Neutrophil (primary cell): ENCODE data around the gene CLEC9A.
A peak's percentile ranks its signal among the peaks of the same experiment; 100 is the strongest.

ENCODE experiments used
- H3K27ac ChIP-seq: fragments of 200-600 bp; sonication (generic); 2 replicates; pipeline ENCODE4 v1.5.1; 2016; ENCODE audit warnings: mild to moderate bottlenecking, moderate library complexity
- H3K27me3 ChIP-seq: fragments of 200-600 bp; sonication (generic); 2 replicates; pipeline ENCODE4 v1.6.0; 2016; ENCODE audit warnings: mild to moderate bottlenecking
- H3K36me3 ChIP-seq: fragments of 200-600 bp; sonication (generic); 2 replicates; pipeline ENCODE4 v1.5.1; 2017
- H3K4me1 ChIP-seq, 2 experiments: fragments of 200-600 bp in 1 of 2; sonication (generic) in 1 of 2; 1 replicate in 1 of 2; 2 replicates in 1 of 2; pipeline versions ENCODE4 v1.5.1 to v1.6.1; 2013 to 2016; ENCODE audit warnings: low read depth in 1 of 2, low read length in 1 of 2, mild to moderate bottlenecking in 1 of 2, moderate library complexity in 1 of 2; ENCODE audit not compliant: control insufficient read depth in 1 of 2, insufficient read depth in 1 of 2
- H3K4me3 ChIP-seq, 2 experiments: fragments of 200-600 bp in 1 of 2; sonication (generic) in 1 of 2; 1 replicate in 1 of 2; 2 replicates in 1 of 2; pipeline ENCODE4 v1.5.1; 2013 to 2016; ENCODE audit warnings: low read depth in 1 of 2, low read length in 1 of 2, mild to moderate bottlenecking in 1 of 2, moderate library complexity in 1 of 2
- H3K9me3 ChIP-seq: fragments of 200-600 bp; sonication (generic); 2 replicates; pipeline ENCODE4 v1.5.1; 2016
- CTCF ChIP-seq: fragments of 200-600 bp; sonication (generic); IDR thresholded peaks from 2 replicates; pipeline ENCODE4 v1.5.1; 2016; ENCODE audit warnings: antibody characterized with exemption

CLEC9A gene

DNA sequence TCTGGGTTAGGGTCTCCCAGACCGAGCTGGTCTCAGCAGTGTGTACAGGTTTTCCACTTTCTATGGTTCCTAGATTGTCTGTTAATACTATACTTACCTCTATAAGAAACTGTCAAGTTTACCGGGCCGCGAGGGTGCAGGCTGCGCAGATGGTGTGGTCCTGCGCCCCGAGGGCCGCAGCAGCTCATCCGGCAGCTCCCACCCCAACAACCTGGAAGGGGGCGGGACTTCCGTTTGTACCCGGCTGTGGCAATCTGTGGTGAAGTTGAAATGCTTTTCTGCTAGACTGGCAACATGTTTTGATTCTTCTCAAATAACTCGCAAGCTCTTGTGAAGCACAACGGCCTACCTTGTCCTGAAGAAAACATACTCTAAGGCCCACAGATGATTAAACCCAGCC is at the start of gene CLEC9A:
CLEC9A (plus strand) TSS at position 237 of the 400 bp plus-strand sequence. CDS start 22,006 bp downstream, outside the sequence.
- Histone ChIP-seq H3K9me3 (no peaks in the 10 kb centered on the region), H3K27ac (peak within 1 kb of the TSS; percentile 87), H3K4me3 (peak within 1 kb of the TSS; percentile 50 to 51), H3K36me3 (no peaks in the 10 kb centered on the region), H3K27me3 (no peaks in the 10 kb centered on the region), H3K4me1 (peaks cover 69 to 72% of the 10 kb centered on the region in 2 experiments)
- no peak for TF ChIP-seq CTCF

DNA sequence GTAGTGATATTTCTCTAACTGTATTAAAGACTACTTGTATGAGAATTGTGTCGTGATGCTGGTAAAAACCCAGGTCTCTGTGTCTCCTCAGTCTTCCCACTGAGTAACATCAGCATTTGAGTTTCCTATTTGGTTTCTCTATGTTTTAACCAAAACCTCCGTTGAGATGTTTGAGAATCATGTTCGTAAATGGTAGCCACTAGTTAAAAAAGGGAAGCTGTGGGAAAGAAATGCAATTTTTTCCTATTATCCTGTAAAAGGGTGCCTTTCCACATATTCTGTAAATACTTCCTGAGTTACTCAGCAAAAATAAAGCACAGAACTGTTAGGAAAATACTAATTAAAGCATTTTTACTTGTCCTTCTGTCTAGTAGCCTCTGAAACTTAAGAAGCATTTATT is 38.6 kb upstream of the CLEC9A start:
- no peaks in the 10 kb centered on the region for H3K27me3 ChIP-seq

DNA sequence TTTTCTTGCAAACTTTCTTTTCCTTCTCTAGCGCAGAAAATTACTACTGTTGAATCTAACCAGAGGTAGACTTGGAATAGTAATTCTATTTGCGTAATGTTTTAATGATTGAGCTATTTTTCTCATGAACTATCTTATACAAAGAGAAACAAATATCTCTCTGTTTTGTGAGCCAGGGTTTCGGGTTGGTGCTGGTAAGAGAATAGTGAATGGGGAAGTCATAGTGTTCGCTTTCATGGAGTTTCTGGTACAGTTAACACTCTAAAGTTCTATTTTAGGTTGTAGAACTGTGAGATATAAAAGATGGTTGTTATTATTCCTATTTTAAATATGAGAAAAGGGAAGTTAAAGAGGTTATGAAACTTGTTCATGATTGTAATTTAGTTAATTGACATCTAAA is 38.2 kb upstream of the CLEC9A start:
- Histone ChIP-seq H3K4me1 (peaks cover 15 to 17% of the 10 kb centered on the region in 2 experiments), H3K27me3 (no peaks in the 10 kb centered on the region), H3K9me3 (no peaks in the 10 kb centered on the region), H3K36me3 (peaks cover 5% of the 10 kb centered on the region), H3K27ac (peak overlapping the region; percentile 30), H3K4me3 (no peak overlapping the region)
- no peak for TF ChIP-seq CTCF

More for the DNA sequence above, 38.6 kb upstream of the CLEC9A start:
- Histone ChIP-seq H3K27ac (peak overlapping the region; percentile 30), H3K4me1 (peaks cover 15 to 17% of the 10 kb centered on the region in 2 experiments), H3K4me3 (no peak overlapping the region), H3K9me3 (no peaks in the 10 kb centered on the region), H3K36me3 (peaks cover 8% of the 10 kb centered on the region)
- TF ChIP-seq CTCF, result no peak

DNA sequence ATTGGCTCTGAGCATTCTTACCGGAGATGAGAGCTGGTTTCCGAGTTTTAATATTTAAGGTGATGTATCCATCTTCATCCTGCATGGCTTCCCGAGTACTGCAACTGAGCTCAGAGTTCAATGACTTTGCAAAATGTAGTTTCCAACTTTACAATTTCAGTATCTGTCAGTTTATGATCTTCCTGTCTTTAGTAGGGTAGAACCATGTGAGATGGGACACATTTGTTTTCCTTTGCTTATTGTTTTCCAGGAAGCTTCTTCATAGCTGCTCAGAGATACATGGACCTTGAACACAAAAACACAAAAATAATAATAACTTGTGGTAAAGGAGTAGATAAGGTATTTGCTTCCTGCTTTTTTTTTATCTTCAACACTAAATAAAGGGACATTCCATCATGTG is 31.5 kb upstream of the CLEC9A start, which contains the start of gene CLEC1B:
CLEC1B (minus strand) TSS at position 106 of the 400 bp plus-strand sequence; CDS start at position 85, 21 bp downstream.
- TF ChIP-seq CTCF, result no peak
- H3K4me3 ChIP-seq, result no peak within 1 kb of the TSS

GRCh38 chr12:10001171-10001776 is 29.2 kb upstream of the CLEC9A start:
- H3K4me1 ChIP-seq, result peaks cover 0 to 3% of the 10 kb centered on the region in 2 experiments
- H3K36me3 ChIP-seq, result no peaks in the 10 kb centered on the region
- no peaks in the 10 kb centered on the region for H3K9me3 ChIP-seq
- no peak overlapping the region for H3K27ac ChIP-seq
- no peaks in the 10 kb centered on the region for H3K27me3 ChIP-seq
- H3K4me3 ChIP-seq, result no peak overlapping the region
- TF ChIP-seq CTCF, result no peak

More for the DNA sequence above, 31.5 kb upstream of the CLEC9A start, which contains the start of gene CLEC1B:
- Histone ChIP-seq H3K27me3 (no peaks in the 10 kb centered on the region), H3K27ac (no peak within 1 kb of the TSS), H3K9me3 (no peaks in the 10 kb centered on the region), H3K4me1 (peaks cover 0 to 3% of the 10 kb centered on the region in 2 experiments), H3K36me3 (no peaks in the 10 kb centered on the region)
